ENCODE results near the gene RDX.

DNA sequence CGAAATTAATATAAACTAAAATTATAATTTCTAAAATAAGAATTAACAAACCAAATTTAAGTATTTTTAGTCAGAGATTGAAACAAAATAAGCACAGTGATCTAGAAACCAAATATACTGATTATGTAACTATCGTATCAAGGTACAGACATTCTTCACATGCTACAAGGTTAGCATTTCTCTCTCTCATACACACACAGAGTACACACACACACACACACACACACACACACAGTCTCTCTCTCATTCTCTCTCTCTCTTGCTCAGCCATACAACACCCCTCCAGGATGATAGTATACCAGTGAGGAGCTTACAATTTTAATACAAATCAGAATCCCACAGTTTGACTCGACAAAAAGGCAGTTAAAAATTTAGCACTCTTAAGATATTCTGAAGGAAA, 66.0 kb downstream of the RDX start:
- TF ChIP-seq, protein P1, sequence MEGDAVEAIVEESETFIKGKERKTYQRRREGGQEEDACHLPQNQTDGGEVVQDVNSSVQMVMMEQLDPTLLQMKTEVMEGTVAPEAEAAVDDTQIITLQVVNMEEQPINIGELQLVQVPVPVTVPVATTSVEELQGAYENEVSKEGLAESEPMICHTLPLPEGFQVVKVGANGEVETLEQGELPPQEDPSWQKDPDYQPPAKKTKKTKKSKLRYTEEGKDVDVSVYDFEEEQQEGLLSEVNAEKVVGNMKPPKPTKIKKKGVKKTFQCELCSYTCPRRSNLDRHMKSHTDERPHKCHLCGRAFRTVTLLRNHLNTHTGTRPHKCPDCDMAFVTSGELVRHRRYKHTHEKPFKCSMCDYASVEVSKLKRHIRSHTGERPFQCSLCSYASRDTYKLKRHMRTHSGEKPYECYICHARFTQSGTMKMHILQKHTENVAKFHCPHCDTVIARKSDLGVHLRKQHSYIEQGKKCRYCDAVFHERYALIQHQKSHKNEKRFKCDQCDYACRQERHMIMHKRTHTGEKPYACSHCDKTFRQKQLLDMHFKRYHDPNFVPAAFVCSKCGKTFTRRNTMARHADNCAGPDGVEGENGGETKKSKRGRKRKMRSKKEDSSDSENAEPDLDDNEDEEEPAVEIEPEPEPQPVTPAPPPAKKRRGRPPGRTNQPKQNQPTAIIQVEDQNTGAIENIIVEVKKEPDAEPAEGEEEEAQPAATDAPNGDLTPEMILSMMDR (IDR thresholded peaks at IDR 0.05): no peak
- no peak for TF ChIP-seq POLR2A (IDR thresholded peaks at IDR 0.05)
